Measurements from ENCODE around the gene MAP3K1.

- no peak for TF ChIP-seq CTCF (conservative IDR thresholded peaks at IDR 0.05)
- TF ChIP-seq ZFX (IDR thresholded peaks at IDR 0.05) = no peak
Observed at GRCh38 chr5:56876327-56876726, 61.0 kb downstream of the MAP3K1 start.
